ENCODE measurements around the gene SNAPC4.
A peak's percentile ranks its signal among the peaks of the same experiment; 100 is the strongest.

Gene SNAPC4

DNA sequence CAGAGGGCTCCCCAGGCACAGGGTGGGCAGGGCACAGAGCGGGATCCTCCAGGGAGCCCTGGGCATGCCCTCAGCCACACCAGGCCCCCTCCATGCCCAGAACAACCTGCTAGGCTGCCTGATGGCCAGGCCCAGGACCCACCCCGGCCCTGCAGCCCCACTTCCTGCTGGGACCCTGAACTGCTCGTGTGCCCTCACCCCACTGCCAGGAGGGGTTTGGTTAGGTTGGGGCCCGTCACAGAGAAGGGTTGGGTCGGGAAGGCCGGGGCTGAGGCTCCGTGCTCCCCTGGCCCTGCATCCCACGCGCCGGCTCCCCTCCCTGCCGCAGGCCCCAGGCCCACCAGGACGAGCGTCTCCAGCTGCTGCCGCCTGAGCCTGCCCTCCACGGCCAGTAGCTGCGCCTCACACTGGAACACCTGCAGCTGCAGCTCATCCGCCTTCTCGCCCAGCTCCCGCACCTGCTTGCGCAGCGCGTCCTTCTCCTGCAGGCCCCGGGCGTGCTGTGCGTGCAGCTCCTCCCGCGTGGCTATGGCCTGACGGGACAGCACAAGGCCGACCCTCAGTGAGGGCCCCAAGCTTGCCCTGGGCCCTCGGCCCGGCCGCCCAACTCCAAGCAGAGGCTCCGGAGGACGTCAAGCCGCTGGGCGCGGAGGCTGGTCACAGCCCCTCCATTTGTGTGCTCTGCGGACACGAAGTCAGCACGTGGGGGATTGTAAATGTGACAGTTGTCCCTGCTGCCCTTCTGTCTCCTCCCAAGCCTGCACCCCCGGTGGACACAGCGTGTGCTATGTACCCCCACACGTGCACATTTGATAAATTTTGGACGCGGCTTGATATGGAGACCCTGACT lies 32.4 kb downstream of the SNAPC4 start:
- DNase-seq = no peak

DNA sequence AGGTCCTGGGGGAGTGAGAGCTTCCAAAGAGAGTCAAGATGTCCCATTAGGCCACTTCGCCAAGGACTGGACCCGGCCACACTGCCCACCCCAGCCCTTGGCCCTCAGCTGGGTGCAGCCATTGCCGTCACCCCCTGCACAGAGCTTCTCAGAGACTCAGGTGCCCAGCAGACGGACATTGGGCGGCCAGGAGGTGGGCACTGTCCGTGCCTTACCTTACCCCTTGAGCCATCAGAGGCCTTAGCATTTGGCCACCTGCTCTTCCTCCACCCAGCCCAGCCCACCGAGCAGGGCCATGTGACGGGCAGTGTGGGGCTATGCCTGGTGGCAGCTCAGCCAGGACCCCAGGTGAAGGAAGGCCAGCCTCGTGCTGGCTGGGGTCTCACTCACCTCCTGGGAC lies 33.1 kb downstream of the SNAPC4 start:
- no peak for DNase-seq

DNA sequence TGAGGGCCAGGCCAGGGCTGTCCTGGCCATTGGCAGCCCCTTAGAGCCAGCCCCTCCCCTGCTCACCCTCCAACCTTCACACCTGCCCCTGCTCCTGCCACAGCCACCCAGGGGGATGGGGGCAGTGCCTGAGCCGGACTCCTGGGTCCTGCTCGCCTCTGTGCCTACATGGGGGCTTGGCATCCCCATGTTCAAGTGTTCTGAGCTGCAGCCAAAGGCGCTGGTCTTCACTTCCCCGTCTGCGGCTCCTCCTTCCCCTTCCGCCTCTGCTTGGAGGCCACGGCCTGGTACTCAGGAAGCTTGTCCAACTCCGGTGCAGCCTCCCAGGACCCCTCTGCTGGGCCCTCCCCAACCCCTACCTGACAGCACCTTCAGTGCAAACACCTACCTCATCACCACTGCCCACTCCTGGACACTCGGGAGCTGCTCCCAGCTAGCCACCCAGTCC lies 34.2 kb downstream of the SNAPC4 start:
- DNase-seq = no peak

DNA sequence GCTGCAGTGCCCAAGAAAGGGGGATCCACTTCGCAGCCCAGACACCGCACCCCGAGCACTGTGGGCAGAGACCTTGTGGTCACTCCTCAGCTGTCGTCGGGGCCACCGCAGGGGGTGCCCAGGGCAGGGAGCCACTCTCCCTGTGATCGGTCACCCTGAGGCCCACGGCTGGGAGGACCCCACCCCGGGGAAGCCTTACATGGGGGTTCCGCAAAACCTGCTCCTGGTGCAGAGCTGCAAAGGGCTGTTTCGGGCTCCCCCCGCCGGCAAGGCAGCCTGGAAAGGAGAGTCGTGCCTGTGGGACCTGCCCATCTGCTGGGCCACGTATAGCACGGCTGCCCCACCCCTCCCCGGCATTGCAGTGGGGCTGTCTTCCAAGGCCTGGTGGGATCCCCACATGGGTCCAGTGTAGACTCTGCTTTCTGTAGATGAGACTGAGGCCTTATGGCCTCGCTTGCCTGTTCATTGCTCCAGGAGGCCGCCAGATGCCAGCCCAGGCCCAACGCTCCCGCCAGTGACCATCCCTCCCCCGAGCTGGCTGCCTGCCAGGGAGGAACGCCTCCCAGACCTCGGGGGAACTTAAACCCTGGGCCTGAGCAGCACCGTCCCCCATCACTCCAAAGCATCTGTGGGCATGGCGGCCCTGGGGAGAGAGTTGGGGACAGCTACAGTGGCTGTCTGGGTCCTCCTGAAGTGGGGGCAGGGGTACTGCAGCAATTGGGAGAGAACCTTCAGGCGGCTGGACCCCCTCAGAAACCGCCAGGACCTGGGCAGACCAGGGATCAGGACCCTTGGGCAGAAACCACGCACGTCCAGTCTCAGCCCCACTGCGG lies 34.8 kb downstream of the SNAPC4 start:
- no peak for DNase-seq

DNA sequence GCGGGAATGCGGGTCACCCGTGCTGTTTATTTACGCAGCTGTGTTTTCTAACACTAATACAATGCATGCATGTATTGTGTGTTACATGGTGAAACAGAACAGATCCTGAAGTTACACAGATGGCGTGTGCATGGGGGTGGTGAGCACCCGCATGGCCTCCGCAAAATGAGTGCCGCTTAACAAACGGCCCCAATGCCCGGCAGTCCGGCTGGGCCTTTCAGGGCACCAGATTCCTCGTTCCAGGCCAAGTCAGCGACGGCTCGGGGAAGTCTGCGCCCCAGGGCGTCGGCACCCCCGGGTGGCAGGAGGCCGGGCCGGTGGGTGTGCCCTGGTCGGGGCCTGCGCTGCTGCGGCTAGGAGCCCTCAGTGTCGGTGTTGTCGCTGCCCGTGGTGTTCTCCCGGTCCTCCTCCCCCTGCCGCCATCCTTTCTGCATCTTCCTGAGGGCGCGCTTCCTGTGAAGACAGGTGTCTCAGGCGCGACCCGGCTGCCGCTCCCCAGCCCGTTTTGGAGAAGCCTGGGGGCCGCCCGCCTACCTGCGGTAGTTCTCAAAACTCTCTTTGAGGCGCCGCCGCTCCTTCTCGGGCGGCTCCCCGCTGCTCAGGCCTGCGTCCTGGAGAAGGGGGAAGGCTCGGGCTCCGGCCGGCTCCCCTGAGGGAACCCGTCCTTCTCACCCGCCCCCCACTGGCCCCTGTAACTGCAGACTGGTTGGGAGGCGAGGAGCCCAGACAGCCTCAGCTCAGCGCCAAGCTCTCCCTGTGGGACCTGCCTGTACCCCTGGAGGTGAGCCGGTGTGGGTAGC lies 35.8 kb downstream of the SNAPC4 start:
- DNase-seq = no peak

DNA sequence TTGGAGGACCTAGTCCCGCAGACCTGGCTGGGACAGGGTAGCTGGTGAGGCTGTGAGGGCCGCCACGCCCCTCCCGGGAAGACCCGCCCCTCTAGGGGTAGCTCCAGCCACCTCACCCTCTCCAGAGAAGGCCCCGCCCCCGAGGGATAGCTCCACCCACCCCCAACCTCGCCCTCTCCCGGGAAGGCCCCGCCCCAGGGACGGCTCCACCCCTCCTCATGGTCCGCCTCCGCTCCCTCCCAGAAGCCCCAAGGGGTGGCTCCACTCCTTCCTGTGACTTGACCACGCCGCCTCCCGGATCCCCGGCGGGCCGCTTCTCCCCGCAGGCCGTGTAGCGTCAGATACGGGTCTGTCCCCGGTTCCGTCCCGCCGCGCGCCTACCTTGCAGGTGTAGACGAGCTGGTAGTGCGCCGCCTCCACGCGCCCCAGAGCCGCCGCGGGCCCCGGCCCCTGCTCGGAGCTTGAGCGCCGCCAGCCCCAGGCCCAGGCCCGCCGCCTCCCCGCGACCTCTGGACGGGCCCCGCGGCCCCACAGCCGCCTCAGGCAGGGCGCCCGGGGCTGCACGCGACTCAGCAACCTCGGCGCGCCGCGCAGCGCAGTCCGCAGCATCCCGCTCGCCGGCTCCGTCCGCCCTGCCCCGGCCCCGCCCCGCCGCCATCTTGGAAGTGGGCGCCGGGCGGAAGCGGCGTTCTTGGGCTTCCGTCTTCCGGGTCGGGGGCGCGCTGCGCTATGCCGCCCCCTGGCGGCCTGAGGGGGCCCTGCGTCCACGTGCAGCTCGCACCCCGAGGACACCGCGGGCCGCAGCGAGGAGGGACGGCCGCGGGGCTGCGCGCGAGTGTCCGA lies 36.6 kb downstream of the SNAPC4 start, which contains the start of gene DNLZ:
Gene DNLZ, minus strand, starts transcription at position 639 of the 843 bp plus-strand sequence. Its CDS starts 30 bp downstream, at position 609.
- peak; percentile 80 for DNase-seq

DNA sequence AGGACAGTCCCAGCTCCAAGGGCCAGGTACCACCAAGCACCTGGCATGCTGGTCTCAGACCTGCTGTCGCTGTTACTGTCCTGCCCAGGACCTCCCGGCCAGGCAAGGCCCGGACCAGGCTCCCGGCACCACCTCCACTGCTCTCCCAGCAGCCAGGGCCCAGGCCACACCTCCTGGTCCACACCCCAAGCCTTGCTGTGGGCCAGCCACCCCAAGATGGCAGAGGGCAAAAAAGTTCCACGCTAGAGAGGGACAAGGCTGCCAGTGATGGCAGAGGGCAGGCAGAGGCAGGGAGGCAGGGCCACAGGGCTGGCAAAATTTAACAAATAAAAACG lies 37.6 kb downstream of the SNAPC4 start:
- no peak for DNase-seq

DNA sequence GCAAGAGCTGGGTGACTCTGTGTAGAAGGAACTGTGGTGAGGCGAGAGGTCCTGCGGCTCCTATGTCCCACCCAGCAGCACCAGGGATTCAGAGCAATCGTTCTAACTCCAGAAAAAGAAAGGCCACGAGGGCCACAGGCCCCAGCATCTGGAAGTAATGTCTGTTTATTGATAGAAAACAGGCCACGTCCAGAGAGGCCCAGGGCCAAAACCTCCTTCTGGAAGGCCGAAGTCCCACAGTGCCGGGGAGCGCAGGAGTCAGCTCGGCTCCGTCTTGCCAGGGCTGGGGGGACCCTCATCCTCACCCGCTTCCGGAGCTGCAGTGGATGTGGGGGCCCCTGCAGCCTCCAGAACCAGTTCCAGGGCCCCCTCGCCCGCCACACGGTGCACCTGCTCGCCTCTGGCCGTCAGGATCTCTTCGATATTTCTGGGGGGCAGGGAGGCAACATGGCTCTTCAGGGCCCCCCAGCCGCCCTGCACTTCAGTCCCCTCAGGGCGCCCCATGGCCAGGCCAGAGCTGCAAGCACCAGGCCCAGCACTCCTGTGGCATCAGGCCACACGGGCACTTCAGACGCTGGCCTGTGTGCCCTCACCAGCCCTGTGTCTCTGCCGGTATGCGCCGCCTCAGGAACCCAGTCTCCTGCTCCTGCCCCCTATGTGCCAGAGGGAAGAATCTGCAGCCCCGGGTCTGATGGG lies 38.1 kb downstream of the SNAPC4 start:
- no peak for DNase-seq

DNA sequence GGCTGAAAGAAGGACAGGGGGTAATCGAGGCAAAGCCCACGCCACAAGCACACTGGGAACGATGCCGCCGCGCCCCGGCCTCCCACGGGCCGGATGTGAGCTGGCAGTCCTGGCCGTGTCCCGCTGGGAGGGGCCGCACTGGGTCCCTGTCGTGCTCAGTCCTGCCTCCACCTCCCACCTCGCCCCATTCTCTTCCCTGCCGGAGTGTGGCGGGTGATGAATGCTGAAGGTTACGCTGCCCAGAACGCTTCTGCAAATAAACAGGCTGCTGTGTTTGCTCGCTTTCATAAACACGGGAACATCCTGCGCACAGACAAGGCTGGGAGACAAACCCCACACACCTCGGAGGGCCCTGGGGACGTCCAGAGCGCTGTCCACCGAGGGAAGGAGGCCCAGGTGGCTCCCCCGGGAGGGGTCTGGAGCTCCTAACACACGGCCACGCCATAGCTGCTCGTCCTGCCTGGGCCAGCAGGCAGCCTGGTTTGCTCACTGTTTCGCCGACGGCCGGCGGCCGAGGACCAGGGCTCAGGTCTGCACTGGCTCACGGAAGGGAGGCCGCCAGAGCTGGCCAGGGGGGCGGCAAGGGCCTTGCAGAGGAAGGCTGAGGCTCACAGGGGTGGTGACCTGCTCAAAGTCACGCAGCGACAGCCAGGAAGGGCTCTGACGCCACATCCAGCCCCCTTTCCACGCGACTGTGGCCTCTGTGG lies 38.8 kb downstream of the SNAPC4 start:
- DNase-seq = no peak

DNA sequence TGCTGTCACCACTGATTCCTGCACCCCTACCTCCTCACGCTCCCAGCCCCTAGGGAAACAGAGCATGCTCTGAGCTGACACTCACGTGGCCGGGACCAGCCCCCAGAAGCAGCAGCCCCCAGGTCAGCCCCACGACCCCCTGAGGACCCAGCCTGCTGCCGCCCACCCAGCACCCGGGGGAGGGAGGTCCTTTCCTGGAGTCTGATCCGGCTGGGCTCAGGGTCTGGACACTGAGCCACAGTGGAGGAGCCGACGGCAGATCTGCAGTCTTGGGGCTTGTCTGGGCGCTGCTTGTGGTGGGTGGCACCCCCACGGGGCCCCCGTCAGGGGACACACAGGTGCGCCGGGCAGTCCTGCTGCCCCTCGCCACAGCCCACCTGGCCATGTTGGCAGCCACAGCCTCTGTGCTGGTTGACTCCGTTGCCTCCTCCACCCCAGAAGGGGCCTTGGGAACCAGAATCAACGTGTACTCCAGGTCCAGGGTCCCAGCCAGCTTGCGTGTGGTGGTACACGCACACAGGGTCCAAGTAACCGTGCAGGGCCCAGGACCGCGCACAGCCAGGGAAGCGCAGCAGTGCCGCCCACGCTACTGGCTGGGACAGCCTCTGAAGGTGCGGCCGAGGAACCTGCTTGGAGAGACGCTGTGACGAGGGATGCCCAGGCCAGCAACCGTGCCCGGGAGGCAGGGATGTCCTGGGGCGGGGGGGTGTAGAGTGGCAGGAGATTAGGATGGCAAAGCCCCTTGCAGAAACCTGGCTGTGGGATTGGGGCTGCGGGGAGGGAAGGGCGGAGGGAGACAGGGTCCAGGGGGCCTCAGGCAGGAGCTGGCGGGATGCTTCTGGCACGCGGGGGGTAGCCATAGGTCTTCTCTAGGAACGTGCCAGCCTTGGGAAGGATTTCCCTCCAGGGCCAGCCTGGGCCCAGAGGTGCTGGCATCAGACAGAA lies 39.9 kb downstream of the SNAPC4 start:
- DNase-seq = no peak

DNA sequence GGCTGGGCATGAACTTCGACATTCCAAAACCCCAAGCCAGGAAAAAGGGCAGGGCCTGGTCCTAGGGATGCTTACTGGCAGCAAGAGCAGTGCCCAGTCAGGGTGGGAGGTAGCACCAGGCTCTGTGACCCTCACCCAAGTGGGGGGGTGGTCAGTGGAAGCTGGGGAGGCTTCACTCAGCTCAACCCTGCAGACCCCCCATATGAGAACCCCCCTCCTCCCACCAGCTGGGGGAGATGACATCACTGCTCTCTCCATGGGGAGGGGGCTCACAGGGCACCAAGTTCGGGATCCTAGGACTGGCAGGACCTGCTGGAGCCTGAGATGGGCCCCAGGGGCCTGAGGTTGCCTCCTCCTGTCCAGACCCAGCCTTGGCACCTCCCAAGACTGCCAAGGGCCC lies 41.1 kb downstream of the SNAPC4 start:
- DNase-seq = no peak

DNA sequence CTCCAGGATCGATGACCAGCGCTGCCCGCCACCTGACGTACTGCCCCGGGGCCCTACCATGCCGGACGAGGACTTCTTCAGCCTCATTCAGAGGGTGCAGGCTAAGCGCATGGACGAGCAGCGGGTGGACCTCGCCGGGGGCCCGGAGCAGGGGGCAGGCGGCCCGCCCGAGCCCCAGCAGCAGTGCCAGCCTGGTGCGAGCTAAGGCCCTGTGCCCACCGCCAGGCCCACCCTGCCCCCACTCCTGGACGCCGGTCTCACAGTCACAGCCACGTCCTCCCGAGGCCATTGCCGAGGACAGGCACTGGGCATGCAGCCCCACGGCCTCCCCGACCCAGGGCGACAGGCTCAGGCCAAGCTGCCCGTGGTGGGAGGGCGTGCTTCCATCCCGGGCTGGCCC lies 42.0 kb downstream of the SNAPC4 start:
- no peak for DNase-seq

DNA sequence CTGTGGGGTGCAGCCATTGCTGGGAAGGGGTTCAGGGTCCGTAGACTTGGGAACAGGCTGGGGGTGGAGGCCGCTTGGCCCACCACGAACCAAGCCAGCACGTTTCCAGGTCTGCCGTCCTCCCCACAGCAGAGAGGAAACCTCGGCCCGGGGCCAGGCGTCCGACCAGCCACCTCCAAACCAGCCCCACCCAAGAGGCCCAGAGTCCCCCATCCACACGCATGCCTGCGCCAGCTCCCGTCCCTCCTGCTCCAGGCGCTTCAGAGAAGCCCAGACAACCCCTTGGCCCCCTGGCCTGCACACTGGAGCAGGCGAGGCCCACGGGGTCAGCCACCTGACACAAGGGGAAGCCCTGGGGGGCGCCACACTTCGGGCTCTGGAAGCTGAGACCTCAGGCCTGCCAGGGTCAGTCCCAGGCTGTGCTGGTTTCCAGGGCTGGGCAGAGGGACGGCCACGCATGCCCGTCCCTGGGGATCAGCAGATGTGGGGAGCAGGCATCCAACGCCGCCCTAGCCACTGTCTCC lies 42.7 kb downstream of the SNAPC4 start:
- no peak for DNase-seq

DNA sequence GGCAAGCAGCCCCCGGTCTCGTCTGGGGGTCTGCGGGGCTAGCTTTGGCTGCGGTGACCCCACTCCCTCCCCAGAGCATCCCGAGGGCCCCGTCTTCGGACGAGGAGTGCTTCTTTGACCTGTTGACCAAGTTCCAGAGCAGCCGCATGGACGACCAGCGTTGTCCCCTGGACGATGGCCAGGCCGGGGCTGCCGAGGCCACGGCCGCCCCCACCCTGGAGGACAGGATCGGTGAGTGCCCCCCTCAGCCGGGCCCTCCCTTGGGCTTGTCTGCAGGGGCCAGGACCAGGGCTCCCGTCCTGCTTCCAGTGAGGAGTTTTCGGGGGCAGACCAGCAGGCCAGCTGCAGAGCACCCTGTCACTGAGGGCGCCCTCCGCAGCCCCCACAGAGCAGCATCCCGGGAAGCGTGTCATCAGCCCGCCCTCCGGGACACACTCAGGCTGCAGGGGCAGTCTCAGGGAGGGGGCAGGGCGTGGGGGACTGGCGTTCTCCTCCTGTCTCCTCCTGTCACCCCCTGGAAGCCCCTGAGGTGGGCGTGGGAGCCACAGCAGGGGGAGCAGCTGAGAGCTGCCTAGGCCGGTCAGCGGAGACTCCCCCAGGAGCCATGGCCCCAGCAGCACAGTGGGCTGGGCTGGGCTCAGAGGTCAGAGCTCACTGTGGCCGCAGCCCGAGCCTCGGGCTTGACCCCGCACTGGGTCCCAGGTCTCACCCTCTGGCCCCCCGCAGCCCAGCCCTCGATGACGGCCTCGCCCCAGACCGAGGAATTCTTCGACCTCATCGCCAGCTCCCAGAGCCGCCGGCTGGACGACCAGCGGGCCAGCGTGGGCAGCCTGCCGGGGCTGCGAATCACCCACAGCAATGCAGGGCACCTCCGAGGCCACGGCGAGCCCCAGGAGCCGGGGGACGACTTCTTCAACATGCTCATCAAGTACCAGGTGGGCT lies 44.1 kb downstream of the SNAPC4 start:
- DNase-seq = no peak

DNA sequence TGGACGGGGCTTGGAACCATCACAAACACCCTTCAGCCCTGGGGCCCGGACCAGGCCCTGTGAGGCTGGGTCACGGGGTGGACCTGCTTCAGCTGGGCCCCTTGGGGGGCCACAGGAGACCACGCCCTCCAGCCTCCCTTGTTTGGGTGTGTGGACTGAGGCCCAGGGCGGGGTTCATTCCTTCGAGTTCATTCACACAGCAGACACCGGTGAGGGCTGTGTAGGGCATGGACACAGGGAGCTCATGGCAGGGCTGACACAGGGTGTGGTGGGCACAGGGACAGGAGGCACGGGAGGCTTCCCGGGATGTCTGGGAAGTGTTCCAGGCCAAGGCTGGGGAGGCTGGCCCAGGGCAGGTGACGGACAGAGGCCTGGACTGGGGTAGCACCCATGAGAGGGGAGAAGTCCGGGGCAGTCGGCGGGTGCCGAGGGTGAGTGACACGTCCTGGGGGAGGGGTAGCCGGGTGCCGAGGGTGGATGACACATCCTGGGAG lies 45.3 kb downstream of the SNAPC4 start:
- DNase-seq = no peak

DNA sequence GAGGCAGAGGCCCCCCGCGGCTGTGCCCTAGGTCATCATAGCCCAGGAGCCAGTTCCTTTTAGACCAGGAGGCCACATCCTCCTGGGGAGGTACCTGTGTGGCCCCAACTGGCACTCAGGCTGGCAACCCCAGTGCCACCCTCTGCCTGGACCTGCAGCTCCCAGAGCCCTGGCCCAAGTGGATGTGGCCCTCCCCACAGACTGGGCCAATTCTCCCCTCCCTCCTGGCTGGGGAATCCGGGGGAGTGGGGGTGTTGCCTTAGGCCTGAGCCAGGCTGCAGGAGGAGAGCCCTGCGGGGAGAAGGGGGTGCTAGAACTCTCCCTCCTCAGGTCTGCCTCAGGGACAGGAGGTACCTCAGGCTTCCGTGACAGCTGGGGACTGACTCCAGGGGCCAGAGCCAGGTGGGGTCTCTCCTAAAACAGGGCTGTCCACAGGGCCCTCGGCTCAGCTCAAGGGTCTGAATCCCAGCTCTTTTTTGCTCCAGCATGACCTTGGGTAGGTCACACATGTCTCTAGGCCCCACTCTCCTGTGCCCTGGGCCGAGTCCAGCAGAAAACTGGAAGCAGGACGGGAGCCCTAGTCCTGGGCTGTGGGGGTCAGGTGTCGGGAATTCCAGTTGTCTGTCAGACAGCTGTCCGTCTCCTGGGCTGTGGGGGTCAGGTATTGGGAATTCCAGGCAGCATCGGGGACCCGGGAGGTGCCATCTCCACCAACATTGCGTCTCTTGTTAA lies 46.0 kb downstream of the SNAPC4 start:
- DNase-seq = no peak

DNA sequence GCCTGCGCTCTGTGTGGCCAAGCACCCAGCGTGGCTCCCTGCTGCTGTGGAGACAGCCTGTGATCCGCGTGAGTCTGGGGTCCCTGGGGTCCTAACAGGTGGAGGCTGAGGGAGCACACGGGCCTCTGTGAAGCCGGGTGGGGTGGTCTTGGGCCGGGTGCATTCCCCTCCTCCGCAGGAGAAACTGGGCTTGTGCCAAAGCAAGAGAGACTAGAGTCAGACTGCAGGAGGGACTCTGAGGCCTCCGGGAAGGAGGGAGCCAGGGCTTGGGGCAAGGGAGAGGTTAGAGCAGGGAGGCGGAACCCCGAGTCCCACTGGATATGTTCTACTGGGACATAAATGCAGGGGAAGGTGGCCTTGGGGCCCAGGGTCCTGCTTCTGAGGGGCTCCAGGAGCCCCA lies 46.9 kb downstream of the SNAPC4 start:
- no peak for DNase-seq

Data from NCI-H2029 treated with DMSO at 0.1 percent for 48 hours (cell line).